ENCODE data around the gene PLAAT2.
"Not testable (repeated sequence)": the region's sequence is repeated elsewhere in the genome, so short reads cannot be mapped to it uniquely, and the experiment has no call there.

The PLAAT2 gene

DNA sequence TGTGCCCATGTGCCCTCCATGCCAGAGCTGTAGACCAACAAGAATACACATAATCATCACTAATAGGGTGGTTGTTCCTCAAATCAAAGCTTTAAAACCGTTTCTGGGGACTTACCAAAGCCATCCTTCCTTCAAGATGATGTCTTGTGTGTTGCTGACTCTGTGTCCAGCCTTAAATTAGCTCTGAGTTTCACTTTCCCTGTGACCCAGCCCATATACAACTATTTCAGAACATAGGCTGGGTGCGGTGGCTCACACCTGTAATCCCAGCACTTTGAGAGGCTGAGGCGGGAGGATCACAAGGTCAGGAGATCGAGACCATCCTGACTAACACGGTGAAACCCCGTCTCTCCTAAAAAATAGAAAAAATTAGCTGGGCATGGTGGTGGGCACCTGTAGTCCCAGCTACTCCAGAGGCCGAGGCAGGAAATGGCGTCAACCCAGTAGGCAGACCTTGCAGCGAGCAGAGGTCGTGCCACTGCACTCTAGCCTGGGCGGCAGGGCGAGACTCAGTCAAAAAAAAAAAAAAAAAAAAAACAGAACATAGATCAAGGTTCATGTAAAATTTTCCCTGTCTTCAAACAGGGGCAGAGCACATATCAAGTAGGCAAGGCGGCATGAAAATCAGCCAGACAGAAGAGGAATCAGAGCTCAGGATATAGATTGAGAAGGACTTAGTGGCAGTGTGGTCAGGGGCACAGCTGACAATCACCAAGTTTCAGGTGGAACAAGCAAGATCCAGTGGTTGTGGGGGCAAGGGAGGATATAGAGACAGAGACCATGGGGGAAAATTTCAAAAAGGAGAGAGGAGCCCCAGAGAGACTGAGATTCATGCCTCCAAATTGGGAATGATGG is at the start of gene PLAAT2:
Gene PLAAT2, minus strand, starts transcription at position 179 of the 855 bp plus-strand sequence. Its CDS starts 55 bp downstream, at position 124.
- no peak for DNase-seq

DNA sequence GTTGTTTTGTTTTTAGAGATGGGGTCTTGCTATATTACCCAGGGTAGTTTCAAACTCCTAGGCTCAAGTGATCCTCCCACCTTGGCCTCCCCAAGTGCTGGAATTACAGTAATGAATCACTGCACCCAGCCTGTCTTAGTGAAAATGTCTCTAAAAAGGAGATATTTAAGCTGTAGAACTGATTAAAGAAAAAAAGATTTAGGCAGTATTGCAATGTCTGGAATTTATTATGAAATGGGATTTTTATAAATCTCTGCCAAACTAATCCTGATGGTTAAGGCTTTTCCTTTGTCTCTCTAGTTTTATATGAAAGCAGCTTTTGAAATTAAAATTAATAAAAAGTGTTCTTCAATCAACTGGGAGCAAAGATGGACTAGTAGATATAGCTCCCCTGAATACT is 49.0 kb upstream of the PLAAT2 start:
- no peak for DNase-seq

- DNase-seq = no peak
Measured at GRCh38 chr11:63611395-63611747, 48.2 kb upstream of the PLAAT2 start.

GRCh38 chr11:63610604-63611394 is 47.6 kb upstream of the PLAAT2 start:
- no peak for DNase-seq

DNA sequence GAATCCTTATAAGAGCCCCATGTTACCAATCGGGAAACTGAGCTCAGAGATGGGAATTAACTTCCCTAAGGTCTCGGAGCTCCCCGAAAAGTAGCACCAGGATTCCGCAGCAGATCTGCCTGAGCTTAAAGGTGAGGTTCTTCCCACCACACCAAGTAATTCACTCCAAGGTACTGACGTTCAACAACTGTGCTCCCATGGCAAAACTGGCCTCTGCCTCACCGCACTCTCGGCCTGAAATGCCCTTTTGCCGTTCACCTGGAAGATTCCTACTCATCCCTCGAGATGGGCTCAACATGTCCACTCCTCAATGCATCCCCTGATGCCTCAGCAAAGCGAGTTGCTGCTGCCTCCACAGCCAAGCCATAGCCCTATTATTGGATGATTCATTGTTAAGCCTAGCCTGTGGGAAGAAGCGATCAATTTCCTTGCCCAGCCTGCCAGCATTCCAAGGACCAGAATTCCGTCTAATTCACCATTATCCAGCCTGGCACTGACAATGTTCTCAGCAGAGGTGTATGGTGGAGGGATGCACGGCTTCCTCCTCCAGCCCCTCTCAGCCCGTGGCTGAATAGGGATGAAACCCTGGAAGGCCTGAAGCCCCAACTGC is 46.9 kb upstream of the PLAAT2 start:
- DNase-seq = no peak

- no peak for DNase-seq
Measured at GRCh38 chr11:63609536-63609935, 46.4 kb upstream of the PLAAT2 start.

- DNase-seq = no peak
Measured at GRCh38 chr11:63608353-63609345, 45.5 kb upstream of the PLAAT2 start.

DNA sequence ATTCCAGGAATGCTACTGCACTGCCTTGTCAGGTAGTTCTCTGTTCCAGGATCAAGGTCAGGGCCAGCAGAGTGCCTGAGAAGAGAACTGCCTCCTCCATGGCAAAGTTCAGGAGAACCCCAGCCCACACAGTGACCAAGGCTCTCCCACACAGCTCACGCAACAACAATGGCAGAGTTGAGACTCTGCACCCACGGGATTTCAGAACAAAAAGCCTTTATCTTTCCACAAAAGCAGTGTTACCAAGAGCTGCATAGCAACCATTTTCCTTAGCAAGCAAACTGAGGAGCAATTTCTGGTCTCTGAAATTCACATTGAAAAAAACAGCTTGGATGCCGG is 40.0 kb upstream of the PLAAT2 start:
- no peak for DNase-seq

DNA sequence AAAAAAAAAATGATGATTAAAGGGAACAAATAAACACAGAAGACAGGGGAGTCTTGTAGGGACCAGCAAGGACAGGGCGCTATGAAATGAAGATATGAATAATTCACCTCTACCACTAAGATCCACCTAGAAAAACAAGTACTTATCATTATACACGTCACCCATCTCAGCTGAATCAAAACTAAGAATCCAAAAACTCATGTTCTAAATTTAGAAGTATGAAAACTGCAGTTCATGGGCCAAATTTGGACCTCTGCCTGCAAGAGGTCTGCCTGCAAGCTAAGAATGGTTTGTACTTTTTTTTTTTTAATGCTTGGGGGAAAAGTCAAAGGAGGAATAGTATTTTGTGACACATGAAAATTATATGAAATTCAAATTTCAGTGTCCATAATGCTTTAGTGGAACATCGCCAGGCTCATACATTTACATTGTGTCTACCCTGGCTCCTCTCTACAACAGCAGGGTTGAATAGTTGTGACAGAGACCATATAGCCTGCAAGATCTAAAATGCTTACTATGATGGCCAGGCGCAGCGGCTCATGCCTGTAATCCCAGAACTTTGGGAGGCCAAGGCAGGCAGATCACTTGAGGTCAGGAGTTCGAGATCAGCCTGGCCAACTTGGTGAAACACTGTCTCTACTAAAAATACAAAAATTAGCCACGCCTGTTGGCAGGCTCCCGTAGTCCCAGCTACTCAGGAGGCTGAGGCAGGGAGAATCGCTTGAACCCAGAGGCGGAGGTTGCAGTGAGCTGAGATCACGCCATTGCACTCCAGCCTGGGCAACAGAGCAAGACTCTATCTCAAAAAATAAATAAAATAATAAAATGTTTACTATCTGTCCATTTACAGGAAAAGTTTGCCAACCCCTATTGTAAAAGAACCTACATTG is 39.4 kb upstream of the PLAAT2 start:
- not testable (repeated sequence) for DNase-seq

GRCh38 chr11:63599211-63600122 is 36.3 kb upstream of the PLAAT2 start:
- no peak for DNase-seq

- DNase-seq = no peak
Measured at GRCh38 chr11:63598556-63598955, 35.4 kb upstream of the PLAAT2 start.

DNA sequence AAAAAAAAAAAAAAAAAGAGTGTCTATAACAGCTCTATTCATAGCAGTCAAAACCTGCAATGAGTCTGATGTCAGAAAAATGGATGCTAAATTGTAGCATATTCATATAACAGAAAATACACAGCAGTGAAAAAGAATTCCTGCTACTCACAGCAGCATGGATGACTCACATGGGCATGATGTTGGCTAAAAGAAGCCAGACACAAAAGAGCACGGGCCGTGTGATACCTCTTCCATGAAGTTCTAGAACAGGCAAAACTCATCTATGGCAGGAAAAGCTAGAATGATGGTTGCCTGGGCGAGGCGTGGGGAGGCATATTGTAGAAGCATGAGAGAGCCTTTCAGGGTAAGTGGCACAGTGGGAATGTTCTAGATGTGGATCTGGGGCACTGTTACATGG is 32.1 kb upstream of the PLAAT2 start:
- no peak for DNase-seq

DNA sequence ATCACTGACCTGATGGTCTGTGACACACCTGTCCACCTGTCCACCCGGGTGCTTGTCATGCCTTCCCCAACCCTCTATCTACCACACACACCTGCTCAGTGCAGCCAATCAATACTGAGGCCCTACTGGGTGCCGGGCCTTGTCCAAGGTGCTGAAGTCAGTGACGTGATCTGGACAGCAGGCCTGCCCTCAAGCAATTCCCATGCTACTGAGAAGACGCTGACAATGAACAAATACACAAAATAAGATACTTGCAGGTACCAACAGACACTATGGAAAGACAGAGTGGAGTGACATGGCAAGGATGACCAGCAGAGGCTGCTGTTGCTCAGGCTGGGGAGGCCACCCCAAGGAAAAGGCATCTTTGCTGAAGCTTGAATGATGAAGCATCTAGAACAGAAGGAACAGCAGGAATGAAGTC is 29.8 kb upstream of the PLAAT2 start:
- DNase-seq = no peak

DNA sequence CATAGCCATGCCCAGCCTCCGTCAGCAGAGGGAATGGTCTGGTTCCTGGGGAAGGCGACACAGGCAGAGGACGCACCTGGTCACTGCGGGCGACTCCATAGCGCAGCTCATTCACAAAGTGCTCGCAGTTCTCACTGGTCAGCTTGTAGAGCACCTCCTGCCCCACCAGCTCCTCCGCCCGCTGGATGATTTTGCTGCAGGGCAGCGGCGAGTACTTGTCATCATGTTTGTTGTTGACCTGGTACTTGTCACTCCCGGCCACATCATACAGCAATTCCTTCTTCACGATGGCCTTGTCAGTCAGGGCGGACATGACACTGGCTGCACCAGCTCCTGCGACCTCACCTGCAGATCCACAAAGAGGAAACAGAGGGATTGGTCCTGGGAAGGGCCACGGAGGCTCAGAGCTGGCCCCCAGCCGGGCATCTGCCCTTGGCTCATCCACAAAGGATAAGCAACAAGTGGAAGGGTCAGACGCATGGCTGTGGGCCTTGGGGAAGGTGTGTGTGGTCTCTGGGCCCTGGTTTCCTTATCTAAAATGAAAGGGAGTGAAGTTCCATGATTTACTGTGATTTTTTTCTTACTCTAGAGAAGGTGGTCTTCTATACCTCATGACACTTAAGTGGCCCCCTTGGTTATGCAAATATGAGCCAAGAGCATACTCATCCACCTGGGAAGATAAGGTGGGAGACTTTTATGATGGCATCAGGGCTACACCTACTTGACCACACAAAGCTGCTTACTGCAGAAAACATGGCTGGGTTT is 27.0 kb upstream of the PLAAT2 start:
- DNase-seq = no peak

DNA sequence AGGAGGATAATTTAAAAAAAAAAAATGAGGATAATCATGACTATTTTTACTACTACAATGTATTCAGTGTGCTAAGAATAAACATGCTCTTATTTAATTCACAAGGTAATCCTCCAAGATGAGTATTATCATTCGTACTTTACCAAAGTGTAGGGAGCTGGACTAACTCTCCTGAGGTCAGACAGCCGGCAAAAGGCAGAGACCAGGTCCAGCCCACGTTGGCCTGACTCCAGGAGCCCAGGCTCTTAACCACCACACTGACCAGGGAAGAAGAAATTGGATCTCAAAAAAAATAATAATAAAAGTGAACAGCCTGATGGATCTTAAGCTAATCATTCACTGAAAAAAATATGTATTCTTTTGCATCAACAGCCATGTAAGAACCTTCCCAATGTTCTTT is 25.8 kb upstream of the PLAAT2 start:
- DNase-seq = no peak

- no peak for DNase-seq
Measured at GRCh38 chr11:63586451-63587166, 23.4 kb upstream of the PLAAT2 start.

DNA sequence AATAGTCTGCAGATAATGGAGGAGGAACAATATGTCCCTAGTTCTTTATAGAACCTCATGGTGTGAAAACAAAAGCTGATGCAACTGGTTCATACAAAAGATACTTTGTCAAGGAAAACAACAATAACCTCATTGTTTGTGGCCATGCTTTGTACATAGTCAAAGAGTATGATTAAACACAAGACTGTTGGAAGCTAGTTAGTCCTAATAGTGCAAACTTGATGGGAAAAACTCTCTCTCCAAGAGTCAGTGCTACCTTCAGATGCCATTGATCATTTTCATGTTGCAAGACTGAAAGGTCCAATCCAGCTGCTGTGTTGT is 20.1 kb upstream of the PLAAT2 start:
- no peak for DNase-seq

DNA sequence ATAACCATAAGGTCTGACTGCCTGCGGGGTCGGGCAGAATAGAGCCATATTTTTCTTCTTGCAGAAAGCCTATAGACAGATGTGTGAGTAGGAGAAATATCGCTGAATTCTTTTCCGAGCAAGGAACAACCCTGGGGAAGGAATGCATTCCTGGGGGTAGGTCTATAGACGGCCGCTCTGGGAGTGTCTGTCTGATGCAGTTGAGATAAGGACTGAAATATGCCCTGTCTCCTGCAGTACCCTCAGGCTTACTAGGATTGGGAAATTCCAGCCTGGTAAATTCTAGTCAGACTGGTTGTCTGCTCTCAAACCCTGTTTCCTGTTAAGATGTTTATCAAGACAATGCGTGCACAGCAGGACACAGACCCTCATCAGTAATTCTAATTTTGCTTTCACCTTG is 18.0 kb upstream of the PLAAT2 start:
- not testable (repeated sequence) for DNase-seq

- not testable (repeated sequence) for DNase-seq
Measured at GRCh38 chr11:63578882-63579281, 15.7 kb upstream of the PLAAT2 start.

All from NCI-H1436 treated with DMSO at 0.1 percent for 48 hours (cell line).